Activated naive CD4-positive, alpha-beta T cell treated with anti-CD3 and anti-CD28 coated beads, Interleukin-2, amount 10 ng/mL, durations not matched to agents 7 days and 5 days (primary cell): Measurements from ENCODE around the gene CS.

Source experiments
- CTCF ChIA-PET: fragments of 350-600 bp; sonication (Branson Sonifier 250); formaldehyde crosslinking; loops from one replicate; lab custom pipeline; 2021; ENCODE audit warnings: antibody characterized with exemption; lab: Charles Lee
- DNase-seq: peaks from one replicate; pipeline ENCODE4 v3.0.0-alpha.2; 2020
- H3K27ac Mint-ChIP-seq: one replicate; pipeline ENCODE4 v1.8.0; 2021; ENCODE audit warnings: mild to moderate bottlenecking, moderate library complexity, mixed read lengths
- H3K27me3 Mint-ChIP-seq: one replicate; pipeline ENCODE4 v1.8.0; 2021; ENCODE audit warnings: mild to moderate bottlenecking, mixed read lengths
- H3K36me3 Mint-ChIP-seq: one replicate; pipeline ENCODE4 v1.8.0; 2021; ENCODE audit warnings: mixed read lengths
- H3K4me1 Mint-ChIP-seq: one replicate; pipeline ENCODE4 v1.8.0; 2021; ENCODE audit warnings: mixed read lengths
- H3K4me3 Mint-ChIP-seq: one replicate; pipeline ENCODE4 v1.8.0; 2021; ENCODE audit warnings: mild to moderate bottlenecking, moderate library complexity, mixed read lengths
- H3K9me3 Mint-ChIP-seq: one replicate; pipeline ENCODE4 v1.8.0; 2021; ENCODE audit warnings: mixed read lengths

The CS gene

GRCh38 chr12:56223571-56224101 lies 76.5 kb downstream of the CS start:
- Mint-ChIP-seq H3K27ac (peak overlapping the region; percentile 81), H3K4me1 (peaks cover 53% of the 10 kb centered on the region), H3K9me3 (no peaks in the 10 kb centered on the region), H3K4me3 (peak overlapping the region; percentile 83), H3K36me3 (peaks cover 8% of the 10 kb centered on the region), H3K27me3 (no peaks in the 10 kb centered on the region)
- DNase-seq, result no peak
- CTCF ChIA-PET, result interaction anchor here (1.4 to 4.1 kb wide), 3 partner anchors 17 to 34 kb away, joined by 7 to 34 read pairs (median 17); partner anchors contain the start of gene SMARCC2

- DNase-seq, result no peak
- Mint-ChIP-seq H3K4me3 (peak overlapping the region; percentile 99), H3K4me1 (peaks cover 53% of the 10 kb centered on the region), H3K36me3 (peaks cover 8% of the 10 kb centered on the region), H3K27ac (peak overlapping the region; percentile 93), H3K27me3 (no peaks in the 10 kb centered on the region), H3K9me3 (no peaks in the 10 kb centered on the region)
- CTCF ChIA-PET, result interaction anchor here (0.6 to 4.1 kb wide), 14 partner anchors 11 to 282 kb away, joined by 3 to 34 read pairs (median 4); partner anchors contain the start of genes ANKRD52, ESYT1, SMARCC2 and ZC3H10
These were observed 77.6 kb downstream of the CS start for GRCh38 chr12:56222531-56222895.

GRCh38 chr12:56221757-56222530 lies 78.2 kb downstream of the CS start, which contains the start of gene RNF41:
TSS of gene RNF41 (minus strand) at chr12:56221922. CDS start at chr12:56214047, 7,875 bp downstream.
- peaks cover 8% of the 10 kb centered on the region for H3K36me3 Mint-ChIP-seq
- peaks cover 53% of the 10 kb centered on the region for H3K4me1 Mint-ChIP-seq
- CTCF ChIA-PET, result interaction anchor here (0.6 to 4.1 kb wide), 19 partner anchors 12 to 281 kb away, joined by 3 to 34 read pairs (median 4); partner anchors contain the start of genes ANKRD52, ESYT1, SMARCC2 and ZC3H10
- no peaks in the 10 kb centered on the region for H3K9me3 Mint-ChIP-seq
- H3K4me3 Mint-ChIP-seq, result peak within 1 kb of the TSS; percentile 99
- H3K27ac Mint-ChIP-seq, result peak within 1 kb of the TSS; percentile 93
- DNase-seq, result peak; percentile 95
- H3K27me3 Mint-ChIP-seq, result no peaks in the 10 kb centered on the region
